Hepatocyte (in vitro differentiated cells): ENCODE measurements around the gene PLCD3. TPM values are rescaled to one million over a fixed set of nuclear protein-coding genes. Genes with fewer than 3 reads are reported as not detected.

ENCODE experiments used
- DNase-seq: peaks from one replicate; pipeline ENCODE4 v3.0.0-alpha.2; 2016; ENCODE audit warnings: low spot score
- H2AFZ ChIP-seq: fragments of 200-600 bp; sonication (generic); 2 replicates; pipeline ENCODE4 v1.6.0; 2016; ENCODE audit warnings: antibody characterized with exemption, mild to moderate bottlenecking
- H3K27ac ChIP-seq: fragments of 200-600 bp; sonication (generic); 2 replicates; pipeline ENCODE4 v1.5.1; 2016; ENCODE audit warnings: mild to moderate bottlenecking
- H3K27me3 ChIP-seq: fragments of 200-600 bp; sonication (generic); 2 replicates; pipeline ENCODE4 v1.6.1; 2016
- H3K36me3 ChIP-seq: fragments of 200-600 bp; sonication (generic); replicated peaks from 2 replicates; pipeline ENCODE4 v1.5.1; 2016; ENCODE audit warnings: low read depth; ENCODE audit not compliant: insufficient read depth
- H3K4me1 ChIP-seq: fragments of 200-600 bp; sonication (generic); 2 replicates; pipeline ENCODE4 v1.5.1; 2016; ENCODE audit warnings: mild to moderate bottlenecking, moderate library complexity; ENCODE audit not compliant: insufficient read depth
- H3K4me2 ChIP-seq: fragments of 200-600 bp; sonication (generic); 2 replicates; pipeline ENCODE4 v1.6.0; 2016
- H3K4me3 ChIP-seq: fragments of 200-600 bp; sonication (generic); 2 replicates; pipeline ENCODE4 v1.5.1; 2016; ENCODE audit warnings: mild to moderate bottlenecking
- H3K79me2 ChIP-seq: fragments of 200-600 bp; sonication (generic); 2 replicates; pipeline ENCODE4 v1.6.0; 2017; ENCODE audit warnings: mild to moderate bottlenecking
- H3K9me2 ChIP-seq: fragments of 200-600 bp; sonication (generic); replicated peaks from 2 replicates; pipeline ENCODE4 v1.6.0; 2017; ENCODE audit warnings: mild to moderate bottlenecking; ENCODE audit not compliant: insufficient read depth
- H3K9me3 ChIP-seq: fragments of 200-600 bp; sonication (generic); 2 replicates; pipeline ENCODE4 v1.5.1; 2016; ENCODE audit warnings: low read depth, mild to moderate bottlenecking
- H4K20me1 ChIP-seq: fragments of 200-600 bp; sonication (generic); 2 replicates; pipeline ENCODE4 v1.6.0; 2016; ENCODE audit warnings: mild to moderate bottlenecking; ENCODE audit not compliant: insufficient read depth, poor library complexity, severe bottlenecking
- EZH2 ChIP-seq: fragments of 200-600 bp; sonication (generic); IDR thresholded peaks from 2 replicates; pipeline ENCODE4 v1.6.1; 2016; ENCODE audit warnings: antibody characterized with exemption, mild to moderate bottlenecking, borderline replicate concordance
- EZH2phosphoT487 ChIP-seq: fragments of 200-600 bp; sonication (generic); IDR thresholded peaks from one replicate; pipeline ENCODE4 v1.6.1; 2018; ENCODE audit warnings: antibody characterized with exemption, mild to moderate bottlenecking, low read depth, moderate library complexity; ENCODE audit not compliant: unreplicated experiment, severe bottlenecking
- WGBS: methylation state at CpG from one replicate; pipeline ENCODE4 v1.1.6; 2016; ENCODE audit warnings: low lambda C conversion rate; ENCODE audit errors: missing lambda C conversion rate; 5-methylcytosine and 5-hydroxymethylcytosine counted together
- polyA plus RNA-seq: library from polyadenylated mRNA; unstranded; fragments of >200 nt; fragmentation: Nextera tagmentation; extraction: Ambion mirVana; gene quantifications from 2 replicates; pipeline ENCODE4 v1.2.1, GENCODE V29; 2016
- total RNA-seq: library from RNA; depleted of rRNA; stranded (reverse); fragments of >200 nt; gene quantifications from 2 replicates; pipeline ENCODE4 v1.2.3, GENCODE V29; 2014
- TF ChIP-seq, protein P1 (sequence below): fragments of 200-600 bp; sonication (generic); IDR thresholded peaks from 2 replicates; pipeline ENCODE4 v1.5.1; 2016; ENCODE audit warnings: antibody characterized with exemption, mild to moderate bottlenecking; ENCODE audit not compliant: poor library complexity

PLCD3 gene
- total and polyA plus RNA-seq, 2 experiments from 2014 or later: 41.8 to 69.7 TPM

DNA sequence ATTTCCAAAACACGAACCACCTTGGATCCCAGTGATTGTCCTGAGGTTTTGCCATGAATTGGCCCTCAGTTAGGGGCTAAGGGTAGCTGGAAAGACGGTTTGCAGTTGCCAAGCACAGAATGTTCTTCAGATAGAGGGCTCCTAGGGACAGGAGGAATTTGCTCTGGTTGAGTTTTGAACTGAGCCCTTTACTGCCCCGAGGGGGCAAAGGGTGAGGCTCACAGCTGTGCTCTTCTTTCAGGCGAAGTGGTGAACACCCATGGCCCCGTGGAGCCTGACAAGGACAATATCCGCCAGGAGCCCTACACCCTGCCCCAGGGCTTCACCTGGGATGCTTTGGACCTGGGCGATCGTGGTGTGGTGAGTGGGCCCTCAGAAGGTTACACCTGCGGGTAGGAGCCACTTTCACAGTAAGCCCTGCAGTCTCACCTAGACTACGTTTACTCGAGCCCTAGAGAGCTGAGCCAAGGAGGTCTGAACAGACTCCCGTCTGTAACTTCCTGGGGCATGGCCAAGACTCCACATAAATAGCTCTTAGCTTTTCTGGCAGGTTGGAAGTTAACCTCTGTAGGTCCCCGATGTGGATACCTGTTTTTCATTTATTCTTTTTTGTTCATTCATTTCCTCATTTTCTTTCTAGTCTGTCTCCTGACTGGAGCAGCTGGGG lies 38.7 kb downstream of the PLCD3 start:
- H3K4me2 ChIP-seq: peak overlapping the region; percentile 25
- no peak for TF ChIP-seq EZH2
- TF ChIP-seq EZH2phosphoT487: no peak
- TF ChIP-seq, protein P1, sequence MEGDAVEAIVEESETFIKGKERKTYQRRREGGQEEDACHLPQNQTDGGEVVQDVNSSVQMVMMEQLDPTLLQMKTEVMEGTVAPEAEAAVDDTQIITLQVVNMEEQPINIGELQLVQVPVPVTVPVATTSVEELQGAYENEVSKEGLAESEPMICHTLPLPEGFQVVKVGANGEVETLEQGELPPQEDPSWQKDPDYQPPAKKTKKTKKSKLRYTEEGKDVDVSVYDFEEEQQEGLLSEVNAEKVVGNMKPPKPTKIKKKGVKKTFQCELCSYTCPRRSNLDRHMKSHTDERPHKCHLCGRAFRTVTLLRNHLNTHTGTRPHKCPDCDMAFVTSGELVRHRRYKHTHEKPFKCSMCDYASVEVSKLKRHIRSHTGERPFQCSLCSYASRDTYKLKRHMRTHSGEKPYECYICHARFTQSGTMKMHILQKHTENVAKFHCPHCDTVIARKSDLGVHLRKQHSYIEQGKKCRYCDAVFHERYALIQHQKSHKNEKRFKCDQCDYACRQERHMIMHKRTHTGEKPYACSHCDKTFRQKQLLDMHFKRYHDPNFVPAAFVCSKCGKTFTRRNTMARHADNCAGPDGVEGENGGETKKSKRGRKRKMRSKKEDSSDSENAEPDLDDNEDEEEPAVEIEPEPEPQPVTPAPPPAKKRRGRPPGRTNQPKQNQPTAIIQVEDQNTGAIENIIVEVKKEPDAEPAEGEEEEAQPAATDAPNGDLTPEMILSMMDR: no peak
- no peak for DNase-seq
- H3K27me3 ChIP-seq: no peaks in the 10 kb centered on the region
- 71% methylated on average over 13 of the region's 13 CpGs for WGBS
- H3K79me2 ChIP-seq: peaks cover 2% of the 10 kb centered on the region
- no peaks in the 10 kb centered on the region for H3K9me3 ChIP-seq
- H3K27ac ChIP-seq: peak overlapping the region; percentile 91
- H3K4me1 ChIP-seq: peaks cover 16% of the 10 kb centered on the region
- no peak overlapping the region for H2AFZ ChIP-seq
- no peaks in the 10 kb centered on the region for H3K9me2 ChIP-seq
- no peaks in the 10 kb centered on the region for H3K36me3 ChIP-seq
- H3K4me3 ChIP-seq: no peak overlapping the region
- no peaks in the 10 kb centered on the region for H4K20me1 ChIP-seq

DNA sequence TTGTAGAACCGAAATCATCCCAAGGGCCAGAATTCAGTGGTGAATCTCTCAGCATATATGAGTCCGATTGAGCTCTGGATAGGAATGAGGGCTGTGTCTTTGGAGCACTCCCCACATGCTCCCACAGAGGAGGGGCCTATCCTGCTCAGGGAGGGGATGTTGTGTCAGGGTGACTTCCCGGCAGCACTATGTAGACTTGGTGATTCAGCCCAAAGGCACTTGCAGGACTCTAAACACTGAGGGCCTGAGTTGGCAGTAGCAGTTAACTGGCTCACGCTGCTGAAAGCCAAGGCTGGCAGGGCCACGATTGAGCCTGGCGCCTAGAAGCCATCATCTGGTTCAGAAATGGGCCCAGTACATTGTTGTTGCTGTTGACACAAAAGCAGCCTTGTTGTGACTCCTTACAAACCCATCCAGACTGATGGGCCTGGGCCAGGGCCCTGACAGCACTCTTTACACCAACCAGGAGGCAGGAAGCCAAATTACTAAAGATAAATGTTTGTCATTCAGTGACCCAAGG lies 39.3 kb downstream of the PLCD3 start:
- Histone ChIP-seq H2AFZ (no peak overlapping the region), H3K9me3 (no peaks in the 10 kb centered on the region), H3K9me2 (no peaks in the 10 kb centered on the region), H3K4me1 (peaks cover 16% of the 10 kb centered on the region), H3K27ac (peak overlapping the region; percentile 91), H4K20me1 (no peaks in the 10 kb centered on the region), H3K27me3 (no peaks in the 10 kb centered on the region), H3K36me3 (no peaks in the 10 kb centered on the region), H3K79me2 (peaks cover 2% of the 10 kb centered on the region), H3K4me2 (peak overlapping the region; percentile 25), H3K4me3 (no peak overlapping the region)
- peak; percentile 86 for DNase-seq
- TF ChIP-seq EZH2 (no peak), EZH2phosphoT487 (no peak)
- TF ChIP-seq, protein P1: no peak
- 43% methylated on average over 6 of the region's 6 CpGs for WGBS

DNA sequence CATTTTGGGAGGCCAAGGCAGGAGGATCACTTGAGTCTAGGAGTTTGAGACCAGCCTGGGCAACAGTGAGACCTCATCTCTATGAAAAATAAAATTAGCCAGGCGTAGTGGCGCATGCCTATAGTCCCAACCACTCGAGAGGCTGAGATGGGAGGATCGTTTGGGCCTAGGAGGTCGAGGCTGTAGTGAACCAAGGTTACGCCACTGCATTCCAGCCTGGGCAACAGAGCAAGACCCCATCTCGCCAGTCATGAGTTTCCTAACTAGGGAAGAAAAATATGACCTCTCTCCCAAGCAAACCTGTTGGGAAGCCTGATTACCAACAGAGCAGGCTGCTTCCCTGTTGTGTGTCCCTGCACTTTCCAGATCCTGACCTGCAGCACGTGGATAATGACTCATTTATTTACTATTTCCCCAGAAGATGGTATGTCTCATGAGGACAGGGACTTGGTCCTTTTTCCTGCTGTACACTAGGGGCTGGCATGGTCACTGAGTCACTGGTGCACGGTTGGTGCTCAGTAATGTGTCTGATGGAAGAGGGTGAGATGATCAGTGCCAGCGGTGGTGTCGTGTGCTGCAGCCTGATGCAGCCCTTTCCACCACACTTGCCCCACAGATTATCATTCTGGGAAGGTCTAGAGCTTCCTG lies 40.4 kb downstream of the PLCD3 start:
- DNase-seq: no peak
- no peaks in the 10 kb centered on the region for H3K36me3 ChIP-seq
- H3K4me3 ChIP-seq: no peak overlapping the region
- H2AFZ ChIP-seq: no peak overlapping the region
- no peaks in the 10 kb centered on the region for H3K9me2 ChIP-seq
- H3K79me2 ChIP-seq: peaks cover 2% of the 10 kb centered on the region
- peak overlapping the region; percentile 58 for H3K27ac ChIP-seq
- no peak for TF ChIP-seq EZH2phosphoT487
- TF ChIP-seq, protein P1: no peak
- TF ChIP-seq EZH2: no peak
- 91% methylated on average over 11 of the region's 11 CpGs for WGBS
- no peaks in the 10 kb centered on the region for H3K27me3 ChIP-seq
- H3K4me1 ChIP-seq: peaks cover 16% of the 10 kb centered on the region
- H3K9me3 ChIP-seq: no peaks in the 10 kb centered on the region
- no peaks in the 10 kb centered on the region for H4K20me1 ChIP-seq
- H3K4me2 ChIP-seq: no peak overlapping the region
